IPS-NIHi11 (cell line): Measurements from ENCODE around the gene TAPBP.
"Not testable (repeated sequence)": the region's sequence is repeated elsewhere in the genome, so short reads cannot be mapped to it uniquely, and the experiment has no call there.

Experiments
- DNase-seq: peaks from one replicate; pipeline ENCODE4 v3.0.0; 2012; ENCODE audit warnings: mixed read lengths, low spot score

Gene TAPBP

GRCh38 chr6:33313709-33314514 is at the start of gene TAPBP:
TAPBP (minus strand) TSS chr6:33314078; CDS start chr6:33314041, 37 bp downstream.
- peak; percentile 32 for DNase-seq

GRCh38 chr6:33363486-33363885 is 49.6 kb upstream of the TAPBP start:
- not testable (repeated sequence) for DNase-seq

GRCh38 chr6:33359331-33359730 is 45.5 kb upstream of the TAPBP start:
- DNase-seq: no peak

- DNase-seq: not testable (repeated sequence)
Measured at GRCh38 chr6:33357160-33357871, 43.4 kb upstream of the TAPBP start.

GRCh38 chr6:33356295-33356694 is 42.4 kb upstream of the TAPBP start:
- no peak for DNase-seq

GRCh38 chr6:33355860-33356259 is 42.0 kb upstream of the TAPBP start:
- DNase-seq: not testable (repeated sequence)

GRCh38 chr6:33347816-33348215 is 33.9 kb upstream of the TAPBP start:
- DNase-seq: no peak

GRCh38 chr6:33346972-33347371 is 33.1 kb upstream of the TAPBP start:
- DNase-seq: not testable (repeated sequence)

- peak; percentile 71 for DNase-seq
Measured at GRCh38 chr6:33344701-33345697, 31.1 kb upstream of the TAPBP start.

- DNase-seq: no peak
Measured at GRCh38 chr6:33343953-33344611, 30.2 kb upstream of the TAPBP start.

- DNase-seq: not testable (repeated sequence)
Measured at GRCh38 chr6:33343606-33343952, 29.7 kb upstream of the TAPBP start.

- no peak for DNase-seq
Measured at GRCh38 chr6:33339193-33339592, 25.3 kb upstream of the TAPBP start.

GRCh38 chr6:33336495-33336894 is 22.6 kb upstream of the TAPBP start:
- no peak for DNase-seq

GRCh38 chr6:33335916-33336315 is 22.0 kb upstream of the TAPBP start:
- DNase-seq: no peak

- no peak for DNase-seq
Measured at GRCh38 chr6:33333666-33334065, 19.8 kb upstream of the TAPBP start.

GRCh38 chr6:33330736-33331135 is 16.9 kb upstream of the TAPBP start:
- DNase-seq: no peak

GRCh38 chr6:33329058-33329457 is 15.2 kb upstream of the TAPBP start:
- no peak for DNase-seq

GRCh38 chr6:33324125-33324524 is 10.2 kb upstream of the TAPBP start:
- DNase-seq: no peak

GRCh38 chr6:33323623-33323948 is 9.7 kb upstream of the TAPBP start:
- DNase-seq: no peak

GRCh38 chr6:33321227-33321626 is 7.3 kb upstream of the TAPBP start:
- DNase-seq: no peak

GRCh38 chr6:33320315-33321181 is 6.7 kb upstream of the TAPBP start:
- DNase-seq: no peak
